Loucy (cell line): ENCODE data around the gene MACROD1.

Experiments
- H2AFZ ChIP-seq: fragments of 200-600 bp; sonication (generic); 2 replicates; pipeline ENCODE4 v1.6.0; 2016; ENCODE audit warnings: antibody characterized with exemption, mild to moderate bottlenecking, low read length, moderate library complexity
- H3F3A ChIP-seq: fragments of 200-600 bp; 2 replicates; pipeline ENCODE4 v1.6.0; 2016; ENCODE audit warnings: antibody characterized with exemption, low read depth, mild to moderate bottlenecking
- H3K27me3 ChIP-seq: fragments of 200-600 bp; sonication (generic); 2 replicates; pipeline ENCODE4 v1.6.1; 2014; ENCODE audit warnings: low read length, mild to moderate bottlenecking; ENCODE audit not compliant: insufficient read depth, poor library complexity, severe bottlenecking
- H3K36me3 ChIP-seq: fragments of 200-600 bp; sonication (generic); 2 replicates; pipeline ENCODE4 v1.6.1; 2016; ENCODE audit warnings: low read length; ENCODE audit not compliant: insufficient read depth
- H3K4me1 ChIP-seq: fragments of 200-600 bp; sonication (generic); 2 replicates; pipeline ENCODE4 v1.5.1; 2014; ENCODE audit warnings: low read length, mild to moderate bottlenecking; ENCODE audit not compliant: insufficient read depth, poor library complexity, severe bottlenecking
- H3K4me2 ChIP-seq: fragments of 200-600 bp; sonication (generic); 2 replicates; pipeline ENCODE4 v1.6.0; 2014; ENCODE audit warnings: antibody characterized with exemption, low read length, low read depth, mild to moderate bottlenecking; ENCODE audit not compliant: poor library complexity, severe bottlenecking
- H3K4me3 ChIP-seq: fragments of 200-600 bp; sonication (generic); 2 replicates; pipeline ENCODE4 v1.5.1; 2014; ENCODE audit warnings: low read length, mild to moderate bottlenecking, mixed read lengths; ENCODE audit not compliant: poor library complexity, severe bottlenecking
- H3K79me2 ChIP-seq: fragments of 200-600 bp; sonication (generic); 2 replicates; pipeline ENCODE4 v1.6.1; 2014; ENCODE audit warnings: low read length; ENCODE audit not compliant: insufficient read depth
- H3K9ac ChIP-seq: fragments of 200-600 bp; sonication (generic); 2 replicates; pipeline ENCODE4 v1.6.0; 2014; ENCODE audit warnings: mild to moderate bottlenecking, low read depth, low read length, moderate library complexity; ENCODE audit not compliant: poor library complexity, severe bottlenecking
- H3K9me2 ChIP-seq: fragments of 200-600 bp; sonication (generic); replicated peaks from 2 replicates; pipeline ENCODE4 v1.6.1; 2016; ENCODE audit warnings: low read depth, low read length, mixed read lengths
- H3K9me3 ChIP-seq: fragments of 200-600 bp; sonication (generic); 2 replicates; pipeline ENCODE4 v1.6.1; 2014; ENCODE audit warnings: mild to moderate bottlenecking, antibody characterized with exemption, low read length, low read depth; ENCODE audit not compliant: insufficient read depth
- H4K20me1 ChIP-seq: fragments of 200-600 bp; sonication (generic); 2 replicates; pipeline ENCODE4 v1.6.0; 2014; ENCODE audit warnings: antibody characterized with exemption, low read length, mild to moderate bottlenecking; ENCODE audit not compliant: insufficient read depth, poor library complexity, severe bottlenecking
- EZH2phosphoT487 ChIP-seq: fragments of 200-600 bp; IDR thresholded peaks from 2 replicates; pipeline ENCODE4 v1.6.1; 2018; ENCODE audit warnings: antibody characterized with exemption, mild to moderate bottlenecking, moderate library complexity, borderline replicate concordance
- TF ChIP-seq, protein P1 (sequence below): fragments of 200-600 bp; sonication (generic); conservative IDR thresholded peaks from 2 replicates; pipeline ENCODE4 v1.5.1; 2014; ENCODE audit warnings: mild to moderate bottlenecking, antibody characterized with exemption, low read length

The MACROD1 gene

DNA sequence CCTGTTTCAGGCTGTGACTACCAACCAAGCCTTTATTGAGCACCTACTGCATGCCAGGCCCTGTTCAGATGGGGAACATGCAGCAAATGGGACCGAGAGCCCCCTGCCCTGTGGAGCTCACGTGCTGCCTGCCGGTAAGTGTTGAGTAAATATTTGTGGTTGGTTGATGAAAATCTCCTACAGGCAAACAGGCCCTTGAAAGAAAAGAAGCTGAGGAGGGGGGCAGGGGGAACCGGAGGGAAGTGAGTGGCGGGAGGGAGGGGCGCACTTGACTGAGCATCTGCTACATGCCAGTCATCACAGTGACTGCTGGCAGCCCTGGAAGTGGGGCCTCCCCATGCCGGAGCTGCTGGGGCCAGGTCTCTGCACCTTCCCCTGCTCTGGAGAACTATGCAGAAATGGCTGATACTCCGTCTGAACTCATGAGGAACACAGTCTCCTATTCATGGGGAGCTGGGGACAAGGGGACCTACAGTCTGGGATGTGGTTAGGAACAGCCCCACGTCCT, 34.2 kb downstream of the MACROD1 start:
- H2AFZ ChIP-seq: no peak overlapping the region
- H3K4me2 ChIP-seq: no peak overlapping the region
- H3K9ac ChIP-seq: no peak overlapping the region
- TF ChIP-seq EZH2phosphoT487: no peak
- TF ChIP-seq, protein P1, sequence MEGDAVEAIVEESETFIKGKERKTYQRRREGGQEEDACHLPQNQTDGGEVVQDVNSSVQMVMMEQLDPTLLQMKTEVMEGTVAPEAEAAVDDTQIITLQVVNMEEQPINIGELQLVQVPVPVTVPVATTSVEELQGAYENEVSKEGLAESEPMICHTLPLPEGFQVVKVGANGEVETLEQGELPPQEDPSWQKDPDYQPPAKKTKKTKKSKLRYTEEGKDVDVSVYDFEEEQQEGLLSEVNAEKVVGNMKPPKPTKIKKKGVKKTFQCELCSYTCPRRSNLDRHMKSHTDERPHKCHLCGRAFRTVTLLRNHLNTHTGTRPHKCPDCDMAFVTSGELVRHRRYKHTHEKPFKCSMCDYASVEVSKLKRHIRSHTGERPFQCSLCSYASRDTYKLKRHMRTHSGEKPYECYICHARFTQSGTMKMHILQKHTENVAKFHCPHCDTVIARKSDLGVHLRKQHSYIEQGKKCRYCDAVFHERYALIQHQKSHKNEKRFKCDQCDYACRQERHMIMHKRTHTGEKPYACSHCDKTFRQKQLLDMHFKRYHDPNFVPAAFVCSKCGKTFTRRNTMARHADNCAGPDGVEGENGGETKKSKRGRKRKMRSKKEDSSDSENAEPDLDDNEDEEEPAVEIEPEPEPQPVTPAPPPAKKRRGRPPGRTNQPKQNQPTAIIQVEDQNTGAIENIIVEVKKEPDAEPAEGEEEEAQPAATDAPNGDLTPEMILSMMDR: no peak
- H3K36me3 ChIP-seq: no peaks in the 10 kb centered on the region
- H3K4me3 ChIP-seq: no peak overlapping the region
- no peaks in the 10 kb centered on the region for H3K9me3 ChIP-seq
- no peaks in the 10 kb centered on the region for H3K27me3 ChIP-seq
- no peaks in the 10 kb centered on the region for H3K4me1 ChIP-seq
- no peaks in the 10 kb centered on the region for H3K79me2 ChIP-seq
- H3K9me2 ChIP-seq: no peaks in the 10 kb centered on the region
- H4K20me1 ChIP-seq: no peaks in the 10 kb centered on the region
- H3F3A ChIP-seq: no peaks in the 10 kb centered on the region

DNA sequence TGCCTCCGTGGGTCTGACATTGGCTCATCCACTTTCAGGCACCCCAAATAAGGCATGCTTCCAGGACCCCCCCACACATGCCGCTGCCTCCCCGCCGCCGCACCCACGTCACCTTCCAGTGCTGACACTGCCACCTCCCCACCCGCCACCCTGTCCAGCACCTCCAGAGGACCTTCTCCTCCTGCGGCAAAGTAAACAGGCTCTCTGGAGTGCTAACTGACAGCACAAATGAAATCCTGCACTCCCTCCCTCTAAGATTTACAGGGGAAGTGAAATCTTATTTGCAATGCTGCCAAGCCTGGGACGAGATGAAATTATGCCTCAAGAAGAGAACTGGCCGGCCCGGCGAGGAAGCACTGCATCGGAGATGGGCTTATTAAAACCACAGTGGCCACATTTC, 35.3 kb downstream of the MACROD1 start:
- no peaks in the 10 kb centered on the region for H4K20me1 ChIP-seq
- H3K9ac ChIP-seq: no peak overlapping the region
- no peak for TF ChIP-seq EZH2phosphoT487
- TF ChIP-seq, protein P1: no peak

DNA sequence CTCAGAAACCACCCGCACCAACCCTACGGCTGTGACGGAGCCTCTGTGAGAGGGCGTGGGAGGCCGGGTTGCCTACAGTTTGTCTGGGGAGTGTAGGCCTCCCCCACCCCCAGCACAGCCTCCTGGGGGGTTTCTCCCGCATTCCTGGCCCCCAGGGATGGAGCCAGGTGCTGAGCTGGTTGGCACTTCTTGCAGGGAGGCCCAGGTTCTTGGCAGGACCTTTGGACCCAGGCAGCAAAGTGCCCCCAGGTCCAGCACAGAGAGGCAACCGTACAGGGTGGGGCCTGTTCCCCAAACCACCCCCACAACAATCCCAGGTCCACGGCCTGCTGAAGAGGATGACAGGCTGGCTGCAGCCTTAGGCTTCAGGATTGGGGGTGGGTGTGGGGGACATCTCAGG, 36.5 kb downstream of the MACROD1 start:
- Histone ChIP-seq H3K9me3 (no peaks in the 10 kb centered on the region), H3K79me2 (no peaks in the 10 kb centered on the region), H3K4me1 (no peaks in the 10 kb centered on the region), H3K4me2 (no peak overlapping the region), H3F3A (no peaks in the 10 kb centered on the region), H3K9ac (no peak overlapping the region), H3K27me3 (no peaks in the 10 kb centered on the region), H2AFZ (no peak overlapping the region), H3K4me3 (no peak overlapping the region), H4K20me1 (no peaks in the 10 kb centered on the region), H3K36me3 (no peaks in the 10 kb centered on the region), H3K9me2 (no peaks in the 10 kb centered on the region)
- TF ChIP-seq EZH2phosphoT487: no peak
- TF ChIP-seq, protein P1: no peak

More for the DNA sequence above, 35.3 kb downstream of the MACROD1 start:
- H3F3A ChIP-seq: no peaks in the 10 kb centered on the region
- H3K4me1 ChIP-seq: no peaks in the 10 kb centered on the region
- H3K79me2 ChIP-seq: no peaks in the 10 kb centered on the region
- H2AFZ ChIP-seq: no peak overlapping the region
- no peaks in the 10 kb centered on the region for H3K9me2 ChIP-seq
- H3K4me2 ChIP-seq: no peak overlapping the region
- H3K9me3 ChIP-seq: no peaks in the 10 kb centered on the region
- no peaks in the 10 kb centered on the region for H3K36me3 ChIP-seq
- no peak overlapping the region for H3K4me3 ChIP-seq
- no peaks in the 10 kb centered on the region for H3K27me3 ChIP-seq
